ENCODE data around the gene FGF22.

- TF ChIP-seq CTCF (IDR thresholded peaks at IDR 0.05; ENCODE audit: borderline replicate concordance, extremely low read depth, low read length, poor library complexity, severe bottlenecking) (no peak), EZH2 (IDR thresholded peaks at IDR 0.05; ENCODE audit: borderline replicate concordance, low read depth, low read length, severe bottlenecking) (no peak)
Observed at GRCh38 chr19:640161-640558, 481 bp downstream of the FGF22 start.
